ENCODE results near the gene DCDC2B.

The DCDC2B gene

GRCh38 chr1:32223683-32224082, 14.8 kb downstream of the DCDC2B start:
- no peak for DNase-seq (ENCODE audit: low read depth)

- DNase-seq (ENCODE audit: low read depth), result no peak
Measured at GRCh38 chr1:32224285-32224684, 15.4 kb downstream of the DCDC2B start.

- DNase-seq (ENCODE audit: low read depth), result no peak
Measured at GRCh38 chr1:32228771-32229170, 19.9 kb downstream of the DCDC2B start.

- no peak for DNase-seq (ENCODE audit: low read depth)
Measured at GRCh38 chr1:32231843-32232432, 23.0 kb downstream of the DCDC2B start.

- DNase-seq (ENCODE audit: low read depth), result no peak
Measured at GRCh38 chr1:32232558-32233304, 23.8 kb downstream of the DCDC2B start.

- no peak for DNase-seq (ENCODE audit: low read depth)
Measured at GRCh38 chr1:32234792-32235191, 25.9 kb downstream of the DCDC2B start.

- no peak for DNase-seq (ENCODE audit: low read depth)
Measured at GRCh38 chr1:32239337-32239736, 30.4 kb downstream of the DCDC2B start.

- DNase-seq (ENCODE audit: low read depth), result no peak
Measured at GRCh38 chr1:32239790-32240139, 30.9 kb downstream of the DCDC2B start.

- no peak for DNase-seq (ENCODE audit: low read depth)
Measured at GRCh38 chr1:32240140-32240951, 31.5 kb downstream of the DCDC2B start.

- no peak for DNase-seq (ENCODE audit: low read depth)
Measured at GRCh38 chr1:32241001-32241763, 32.3 kb downstream of the DCDC2B start.

- no peak for DNase-seq (ENCODE audit: low read depth)
Measured at GRCh38 chr1:32242341-32242851, 33.5 kb downstream of the DCDC2B start.

GRCh38 chr1:32246888-32247273, 38.0 kb downstream of the DCDC2B start, which contains the start of gene FAM167B:
Gene FAM167B, plus strand, starts transcription at chr1:32247222. Its CDS starts 200 bp downstream, at chr1:32247422.
- DNase-seq (ENCODE audit: low read depth), result peak; percentile 22

- DNase-seq (ENCODE audit: low read depth), result no peak
Measured at GRCh38 chr1:32247452-32247851, 38.6 kb downstream of the DCDC2B start.

GRCh38 chr1:32247983-32248889, 39.3 kb downstream of the DCDC2B start:
- peak; percentile 62 for DNase-seq (ENCODE audit: low read depth)

- peak; percentile 34 for DNase-seq (ENCODE audit: low read depth)
Measured at GRCh38 chr1:32249831-32250525, 41.1 kb downstream of the DCDC2B start.

GRCh38 chr1:32250893-32251716, 42.2 kb downstream of the DCDC2B start, which contains the start of gene LCK:
Gene LCK, plus strand, starts transcription at chr1:32251265. Its CDS starts 23,065 bp downstream, at chr1:32274330.
- no peak for DNase-seq (ENCODE audit: low read depth)

GRCh38 chr1:32255072-32256071, 46.5 kb downstream of the DCDC2B start:
- no peak for DNase-seq (ENCODE audit: low read depth)
